Measurements from ENCODE around the gene NDNF. TPM values are rescaled to one million over a fixed set of nuclear protein-coding genes. Genes with fewer than 3 reads are reported as not detected.

NDNF gene
- total and polyA plus RNA-seq, 2 donors, result 22.2 to 24.5 TPM

DNA sequence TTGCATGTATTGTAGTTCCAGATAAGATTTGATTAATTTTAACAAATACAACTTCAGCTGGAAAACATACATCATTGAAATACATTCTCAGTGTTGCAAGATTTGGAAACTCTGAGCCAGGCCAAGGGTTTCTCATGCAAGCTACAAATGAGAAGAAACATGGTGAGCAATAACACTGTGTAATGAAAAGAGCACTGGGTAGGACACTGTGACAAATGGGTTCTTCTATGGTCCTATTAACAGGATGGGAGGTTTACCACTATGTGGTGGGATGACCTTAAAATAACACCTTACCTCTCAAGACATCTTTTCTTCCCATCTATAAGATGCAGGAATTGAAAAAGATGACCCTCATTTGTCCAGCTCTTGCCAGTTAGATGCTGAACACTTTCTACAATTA lies 19.6 kb upstream of the NDNF start:
- Histone ChIP-seq H3K27ac (ENCODE audit: low read depth) (no peak overlapping the region), H3K4me1 (ENCODE audit: insufficient read depth) (no peaks in the 10 kb centered on the region), H3K36me3 (ENCODE audit: insufficient read depth) (no peaks in the 10 kb centered on the region), H3K4me3 (ENCODE audit: low read depth, low read length) (no peak overlapping the region)
- DNase-seq (ENCODE audit: extremely low spot score), result no peak

DNA sequence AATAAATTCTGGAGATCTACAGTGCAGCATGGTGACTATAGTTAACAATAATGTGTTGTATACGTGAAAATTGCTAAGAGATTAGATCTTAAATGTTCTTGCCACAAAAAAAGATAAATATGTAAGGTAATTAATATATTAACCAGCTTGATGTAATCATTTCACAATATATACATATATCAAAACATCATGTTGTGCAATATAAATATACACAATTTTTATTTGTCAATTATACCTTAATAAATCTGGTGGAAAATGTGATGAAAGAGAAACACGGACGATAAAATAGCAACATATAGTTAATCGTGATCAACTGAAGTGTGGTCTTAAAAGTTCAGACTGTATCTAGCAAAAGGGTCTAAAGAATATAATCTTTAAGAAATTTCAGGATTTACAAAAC lies 16.5 kb upstream of the NDNF start:
- 83% methylated on average over 4 of the region's 4 CpGs for WGBS
- no peak for DNase-seq (ENCODE audit: extremely low spot score)
- no peaks in the 10 kb centered on the region for H3K36me3 ChIP-seq (ENCODE audit: insufficient read depth)
- no peak overlapping the region for H3K4me3 ChIP-seq (ENCODE audit: low read depth, low read length)
- H3K4me1 ChIP-seq (ENCODE audit: insufficient read depth), result no peaks in the 10 kb centered on the region
- H3K27ac ChIP-seq (ENCODE audit: low read depth), result no peak overlapping the region

DNA sequence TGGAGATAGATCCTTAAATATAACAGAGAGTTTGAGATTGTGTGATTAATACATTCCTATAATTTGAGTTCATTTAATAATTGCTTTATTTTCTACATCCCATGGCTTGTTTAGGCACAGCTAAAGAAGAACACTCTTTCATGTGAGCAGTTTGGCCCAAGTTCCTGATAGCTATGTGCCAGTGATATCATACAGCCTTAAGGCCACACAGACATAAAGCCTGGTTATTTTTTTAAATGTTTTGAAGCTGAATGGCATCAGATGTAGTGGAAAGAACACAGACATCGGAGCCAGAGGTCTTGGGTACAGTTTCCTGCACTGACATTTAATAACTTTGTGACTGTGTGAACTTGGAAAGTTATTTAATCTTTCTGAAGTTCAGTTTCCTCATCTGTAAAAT lies 7.0 kb upstream of the NDNF start:
- WGBS, result 79% methylated on average over 1 of the region's 1 CpG
- Histone ChIP-seq H3K27ac (ENCODE audit: low read depth) (no peak overlapping the region), H3K4me3 (ENCODE audit: low read depth, low read length) (no peak overlapping the region), H3K36me3 (ENCODE audit: insufficient read depth) (no peaks in the 10 kb centered on the region), H3K4me1 (ENCODE audit: insufficient read depth) (no peaks in the 10 kb centered on the region)
- no peak for DNase-seq (ENCODE audit: extremely low spot score)

DNA sequence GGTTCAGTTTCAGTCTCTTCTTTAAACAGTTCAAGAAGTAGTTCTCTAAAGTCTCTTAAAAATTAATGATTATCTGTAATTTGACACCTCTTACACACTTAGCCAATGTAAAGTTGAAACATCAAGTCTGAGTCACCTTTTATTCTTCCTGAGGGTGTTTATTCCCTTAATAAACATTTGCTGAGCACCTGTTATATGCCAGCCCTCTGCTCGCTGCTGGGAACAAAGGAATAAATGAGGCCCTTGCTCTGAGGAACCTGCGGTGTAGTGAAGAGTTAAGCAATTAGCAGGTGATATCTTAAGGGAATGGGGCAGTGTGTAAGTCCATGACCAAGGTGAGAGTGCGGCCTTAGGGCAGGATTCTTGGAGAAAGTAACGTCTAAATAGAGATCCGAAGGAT lies 5.2 kb upstream of the NDNF start:
- Histone ChIP-seq H3K4me1 (ENCODE audit: insufficient read depth) (no peaks in the 10 kb centered on the region), H3K27ac (ENCODE audit: low read depth) (no peak overlapping the region), H3K4me3 (ENCODE audit: low read depth, low read length) (no peak overlapping the region), H3K36me3 (ENCODE audit: insufficient read depth) (no peaks in the 10 kb centered on the region)
- no peak for DNase-seq (ENCODE audit: extremely low spot score)
- 81% methylated on average over 5 of the region's 5 CpGs for WGBS

DNA sequence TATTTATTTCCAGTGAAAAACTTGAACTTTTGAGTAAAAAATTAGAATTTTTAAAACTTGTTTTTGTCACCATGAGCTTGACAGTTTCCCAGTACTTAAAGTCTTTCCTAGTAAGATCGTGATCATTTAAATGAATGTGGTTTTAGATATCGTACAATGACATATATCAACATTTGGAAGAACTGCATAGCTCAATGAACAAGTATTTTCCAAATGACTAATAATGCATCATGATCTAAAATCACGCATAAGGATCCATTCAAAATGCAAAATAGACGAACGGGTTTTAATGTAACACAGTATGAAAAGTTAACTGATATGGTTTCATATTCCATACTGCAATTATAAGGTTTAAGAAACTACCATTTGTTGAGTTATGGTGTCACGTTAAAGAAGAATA lies 4.1 kb upstream of the NDNF start:
- no peak for DNase-seq (ENCODE audit: extremely low spot score)
- Histone ChIP-seq H3K4me1 (ENCODE audit: insufficient read depth) (no peaks in the 10 kb centered on the region), H3K36me3 (ENCODE audit: insufficient read depth) (no peaks in the 10 kb centered on the region), H3K27ac (ENCODE audit: low read depth) (no peak overlapping the region), H3K4me3 (ENCODE audit: low read depth, low read length) (no peak overlapping the region)
- 75% methylated on average over 6 of the region's 6 CpGs for WGBS

DNA sequence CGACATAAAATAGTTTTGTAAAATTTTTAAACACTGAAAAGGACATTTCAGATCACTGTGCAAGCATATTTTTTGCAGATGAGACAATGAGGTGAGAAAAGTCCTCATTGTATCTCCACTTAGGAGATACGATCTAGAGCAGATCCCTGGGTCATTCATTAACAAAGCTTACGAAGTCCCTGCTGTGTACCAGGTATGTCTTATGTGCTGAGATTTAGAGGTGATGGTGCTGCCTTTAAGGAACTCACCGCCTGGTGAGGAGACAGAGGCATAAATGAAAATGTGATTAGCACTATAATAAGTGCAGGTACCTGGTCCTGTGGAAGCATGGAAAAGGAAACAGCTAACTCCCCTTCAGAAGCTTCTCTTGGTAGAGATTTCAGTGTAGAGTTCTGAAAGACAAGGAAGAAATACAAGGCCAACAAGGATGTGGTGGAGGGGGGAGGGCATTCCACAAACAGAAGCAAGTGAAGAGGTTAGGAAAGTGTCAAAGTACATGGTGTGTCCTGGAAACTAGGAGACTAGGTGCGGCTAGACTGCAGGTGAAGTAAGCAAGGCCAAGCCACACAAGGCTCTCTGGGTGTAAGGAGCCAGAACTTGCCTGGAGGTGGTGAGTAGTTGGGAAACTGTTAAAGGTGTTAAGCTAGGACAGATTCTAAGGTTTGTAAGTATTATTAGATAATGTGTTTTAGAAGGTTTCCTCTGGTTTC lies 1.5 kb upstream of the NDNF start:
- H3K4me1 ChIP-seq (ENCODE audit: insufficient read depth), result no peaks in the 10 kb centered on the region
- no peak overlapping the region for H3K4me3 ChIP-seq (ENCODE audit: low read depth, low read length)
- no peaks in the 10 kb centered on the region for H3K36me3 ChIP-seq (ENCODE audit: insufficient read depth)
- whole genome bisulfite sequencing, result 72% methylated on average over 5 of the region's 5 CpGs
- DNase-seq (ENCODE audit: extremely low spot score), result no peak
- no peak overlapping the region for H3K27ac ChIP-seq (ENCODE audit: low read depth)

DNA sequence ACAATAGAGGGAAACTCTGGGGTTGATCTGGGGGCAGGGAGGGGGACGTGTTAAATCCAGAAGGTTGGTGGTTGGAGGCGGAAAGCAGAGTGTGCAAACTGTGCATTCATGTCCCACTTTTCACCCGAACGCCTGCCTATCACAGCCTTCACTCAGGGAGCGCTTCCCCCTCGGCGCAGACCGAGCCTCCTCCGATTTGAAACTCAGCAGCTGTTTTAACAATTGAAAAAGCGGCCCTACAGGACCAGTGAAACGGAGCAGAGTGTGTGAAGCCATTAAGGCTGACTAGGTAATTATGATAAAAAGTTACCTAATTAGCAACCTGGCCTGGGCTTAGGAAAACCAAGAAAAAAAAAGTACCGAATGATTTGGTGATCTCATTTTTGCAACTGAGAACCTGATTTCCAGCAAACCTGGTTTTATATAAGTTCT lies 685 bp upstream of the NDNF start:
- H3K4me3 ChIP-seq (ENCODE audit: low read depth, low read length), result peak overlapping the region; percentile 76
- no peaks in the 10 kb centered on the region for H3K4me1 ChIP-seq (ENCODE audit: insufficient read depth)
- no peaks in the 10 kb centered on the region for H3K36me3 ChIP-seq (ENCODE audit: insufficient read depth)
- 9% methylated on average over 12 of the region's 12 CpGs for WGBS
- H3K27ac ChIP-seq (ENCODE audit: low read depth), result peak overlapping the region; percentile 53
- no peak for DNase-seq (ENCODE audit: extremely low spot score)

DNA sequence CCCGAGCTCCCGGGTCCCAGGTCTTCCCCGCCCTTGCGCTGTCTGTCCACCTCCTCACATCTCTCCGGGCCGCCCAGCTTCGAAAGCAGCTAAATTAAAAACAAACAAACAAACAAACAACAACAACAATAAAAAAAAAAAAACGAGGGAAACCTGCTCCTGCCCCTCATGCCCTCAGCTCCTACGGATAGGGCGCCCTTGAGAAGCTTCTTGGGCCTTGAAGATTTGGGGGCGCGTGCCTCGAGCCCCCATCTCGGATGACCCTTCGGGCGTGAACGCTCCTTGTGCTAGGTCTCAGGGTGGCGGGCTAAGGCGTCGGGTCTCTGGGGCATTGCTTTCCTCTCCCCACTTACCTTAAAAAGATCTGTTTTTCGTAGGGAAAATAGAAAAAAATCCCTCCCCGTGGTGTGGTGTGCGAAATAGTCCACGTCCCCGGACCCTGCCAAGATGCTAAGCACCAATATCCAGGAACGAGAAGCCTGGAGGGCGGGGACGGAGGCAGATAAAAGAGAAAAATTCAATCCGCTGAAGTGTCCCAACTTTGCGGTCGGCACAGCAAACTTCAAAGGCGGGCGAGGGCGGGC lies 603 bp downstream of the NDNF start:
- H3K4me1 ChIP-seq (ENCODE audit: insufficient read depth), result no peaks in the 10 kb centered on the region
- H3K27ac ChIP-seq (ENCODE audit: low read depth), result peak overlapping the region; percentile 40
- 1% methylated on average over 34 of the region's 34 CpGs for WGBS
- no peaks in the 10 kb centered on the region for H3K36me3 ChIP-seq (ENCODE audit: insufficient read depth)
- no peak for DNase-seq (ENCODE audit: extremely low spot score)
- peak overlapping the region; percentile 76 for H3K4me3 ChIP-seq (ENCODE audit: low read depth, low read length)

DNA sequence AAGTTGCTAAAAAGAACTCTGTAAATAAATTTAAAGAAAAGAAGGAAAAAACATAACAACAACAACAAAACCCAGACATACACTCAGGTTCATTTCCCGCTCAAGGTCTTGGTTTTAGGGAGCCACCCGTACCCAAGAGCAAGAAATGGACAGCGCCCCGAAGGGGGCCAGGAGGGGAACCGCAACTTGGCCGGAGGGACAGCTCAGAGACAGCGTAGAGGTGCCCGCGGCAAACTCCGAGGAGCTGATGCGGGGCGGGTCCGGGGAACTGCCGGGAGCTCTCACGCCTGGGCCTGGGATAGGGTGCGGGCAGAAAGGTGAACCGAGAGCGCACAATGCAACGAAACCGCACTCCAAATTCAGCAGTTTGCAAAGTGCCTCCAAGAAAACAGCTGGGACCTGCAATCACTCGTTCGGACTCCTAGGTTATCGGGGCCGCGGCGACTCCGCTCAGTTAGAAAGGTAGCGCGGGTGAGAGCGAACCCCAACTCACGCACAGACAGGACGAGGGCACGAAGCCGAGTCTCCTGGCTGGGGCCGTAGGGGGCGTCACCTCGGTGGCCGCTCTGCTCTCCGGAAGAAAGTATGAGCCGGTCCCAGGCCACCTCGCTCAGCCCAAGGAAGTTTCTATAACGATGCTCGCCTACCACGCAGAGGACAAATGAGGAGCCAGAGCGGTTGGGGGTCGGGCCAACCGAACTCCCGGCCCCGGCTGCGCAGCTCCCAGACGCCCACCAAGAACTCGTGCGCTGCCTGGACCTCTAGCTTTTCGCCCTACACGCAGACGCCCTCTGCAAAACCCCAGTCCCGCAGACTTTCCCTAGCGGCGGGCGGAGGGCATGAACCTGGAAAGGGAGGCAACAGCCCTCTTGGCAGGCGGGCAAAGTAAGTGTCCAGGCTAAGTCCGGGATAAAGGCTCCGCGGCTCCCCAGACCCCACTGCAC lies 1.4 kb downstream of the NDNF start:
- Histone ChIP-seq H3K4me3 (ENCODE audit: low read depth, low read length) (peak overlapping the region; percentile 76), H3K4me1 (ENCODE audit: insufficient read depth) (no peaks in the 10 kb centered on the region), H3K36me3 (ENCODE audit: insufficient read depth) (no peaks in the 10 kb centered on the region), H3K27ac (ENCODE audit: low read depth) (peak overlapping the region; percentile 14)
- 3% methylated on average over 64 of the region's 64 CpGs for WGBS
- DNase-seq (ENCODE audit: extremely low spot score), result no peak

DNA sequence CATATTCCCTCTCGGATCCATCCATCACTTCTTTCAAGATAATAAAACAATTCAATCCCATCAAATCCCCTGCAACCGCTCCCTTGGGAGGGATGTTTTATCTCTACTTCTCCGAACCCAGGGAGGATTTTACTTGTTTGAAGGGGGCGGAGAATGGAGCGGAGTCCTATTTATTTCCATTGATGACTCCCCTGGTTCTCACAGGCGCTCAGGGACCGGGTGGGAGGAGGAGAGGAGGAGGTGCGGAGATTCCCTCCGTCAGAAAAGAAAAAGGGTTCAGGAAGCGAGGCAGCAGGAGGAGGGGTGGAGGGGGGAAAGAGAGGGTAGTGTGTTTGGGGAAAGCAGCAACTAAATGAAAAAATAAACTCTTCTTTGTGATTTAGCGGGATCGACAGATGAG lies 2.1 kb downstream of the NDNF start:
- DNase-seq (ENCODE audit: extremely low spot score), result no peak

DNA sequence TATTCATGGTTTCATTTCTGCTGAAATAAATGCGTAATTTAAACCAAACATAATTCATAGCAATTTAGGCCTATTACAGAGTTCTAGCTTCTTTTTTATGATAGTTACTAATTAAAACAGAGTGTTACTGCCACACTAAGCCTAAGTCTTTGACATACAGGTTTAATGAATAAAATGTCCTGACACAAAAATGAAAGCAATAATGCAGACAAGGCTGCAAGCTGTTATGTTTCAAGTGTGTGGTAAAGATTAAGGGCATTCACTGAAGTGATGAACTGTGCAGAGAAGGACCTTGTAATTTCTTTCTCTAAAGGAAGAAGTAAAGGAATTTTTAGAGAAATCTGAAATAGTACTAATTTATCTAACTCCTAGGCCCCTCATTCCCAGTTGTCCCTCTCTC lies 2.9 kb downstream of the NDNF start:
- no peak for DNase-seq (ENCODE audit: extremely low spot score)
- WGBS, result 75% methylated on average over 1 of the region's 1 CpG
- Histone ChIP-seq H3K27ac (ENCODE audit: low read depth) (no peak overlapping the region), H3K4me3 (ENCODE audit: low read depth, low read length) (peak overlapping the region; percentile 20), H3K4me1 (ENCODE audit: insufficient read depth) (no peaks in the 10 kb centered on the region), H3K36me3 (ENCODE audit: insufficient read depth) (no peaks in the 10 kb centered on the region)

More for the DNA sequence above, 2.1 kb downstream of the NDNF start:
- Histone ChIP-seq H3K27ac (ENCODE audit: low read depth) (no peak overlapping the region), H3K4me3 (ENCODE audit: low read depth, low read length) (peak overlapping the region; percentile 76), H3K36me3 (ENCODE audit: insufficient read depth) (no peaks in the 10 kb centered on the region), H3K4me1 (ENCODE audit: insufficient read depth) (no peaks in the 10 kb centered on the region)
- 48% methylated on average over 12 of the region's 12 CpGs for WGBS

DNA sequence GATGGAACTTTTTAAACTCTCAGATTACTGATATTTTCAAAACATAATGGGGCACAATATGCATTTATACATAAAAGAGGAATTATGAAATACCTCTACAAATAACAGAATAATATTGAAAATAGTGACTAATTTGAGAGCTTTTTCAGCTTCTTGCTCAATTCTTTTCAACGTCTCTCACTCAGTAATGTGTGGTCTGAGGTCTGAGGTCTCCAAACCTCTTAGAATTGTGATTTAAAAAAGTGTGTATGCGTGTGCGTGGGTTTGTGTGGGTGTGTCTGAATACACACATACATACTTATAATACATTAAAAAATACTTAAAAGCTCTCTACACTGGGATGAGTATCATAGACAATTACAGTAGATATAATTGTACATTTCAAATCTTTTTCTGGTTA lies 7.9 kb downstream of the NDNF start:
- Histone ChIP-seq H3K27ac (ENCODE audit: low read depth) (no peak overlapping the region), H3K4me1 (ENCODE audit: insufficient read depth) (no peaks in the 10 kb centered on the region), H3K36me3 (ENCODE audit: insufficient read depth) (no peaks in the 10 kb centered on the region), H3K4me3 (ENCODE audit: low read depth, low read length) (no peak overlapping the region)
- no peak for DNase-seq (ENCODE audit: extremely low spot score)
- 85% methylated on average over 3 of the region's 3 CpGs for WGBS

DNA sequence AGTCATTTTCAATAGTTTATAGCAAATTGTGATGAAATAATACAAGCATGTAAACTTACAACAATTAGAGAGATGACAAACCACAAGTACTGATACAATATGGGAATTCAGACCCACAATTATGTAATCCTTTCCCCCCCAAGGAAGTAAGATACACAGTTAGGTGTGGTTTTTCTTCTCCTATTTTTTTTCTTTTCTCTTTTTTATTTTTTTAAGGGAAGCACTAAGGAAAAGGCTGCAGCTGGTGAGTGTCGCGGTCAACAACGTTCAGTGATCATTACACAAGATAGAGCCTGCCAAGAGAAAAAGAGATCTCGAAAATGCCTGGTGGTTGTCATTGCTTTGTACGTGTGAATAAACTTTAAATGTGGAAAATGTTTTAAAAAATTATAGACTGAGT lies 9.8 kb downstream of the NDNF start:
- H3K27ac ChIP-seq (ENCODE audit: low read depth), result peak overlapping the region; percentile 23
- DNase-seq (ENCODE audit: extremely low spot score), result no peak
- no peak overlapping the region for H3K4me3 ChIP-seq (ENCODE audit: low read depth, low read length)
- no peaks in the 10 kb centered on the region for H3K4me1 ChIP-seq (ENCODE audit: insufficient read depth)
- no peaks in the 10 kb centered on the region for H3K36me3 ChIP-seq (ENCODE audit: insufficient read depth)
- WGBS, result 13% methylated on average over 5 of the region's 5 CpGs

DNA sequence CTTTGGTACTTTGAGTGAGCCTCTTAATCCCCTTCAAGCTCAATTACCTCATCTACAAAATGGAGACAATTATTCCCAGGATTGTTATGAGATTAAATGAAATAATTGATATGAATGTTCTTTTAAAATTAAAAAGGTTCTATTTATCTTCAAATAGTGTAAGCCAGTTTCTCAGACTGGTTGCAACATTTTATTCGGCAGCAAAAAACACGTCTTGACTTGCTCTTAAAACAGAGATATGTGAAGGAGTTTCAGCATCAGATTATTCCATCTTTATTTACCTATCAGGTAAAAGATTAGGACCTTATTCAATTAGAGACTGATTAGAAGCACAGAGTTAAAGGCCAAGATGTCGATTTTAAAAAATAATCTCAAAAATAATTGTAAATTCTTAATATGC lies 10.5 kb downstream of the NDNF start:
- Histone ChIP-seq H3K36me3 (ENCODE audit: insufficient read depth) (no peaks in the 10 kb centered on the region), H3K4me3 (ENCODE audit: low read depth, low read length) (no peak overlapping the region), H3K4me1 (ENCODE audit: insufficient read depth) (no peaks in the 10 kb centered on the region), H3K27ac (ENCODE audit: low read depth) (no peak overlapping the region)
- WGBS, result 60% methylated on average over 3 of the region's 3 CpGs
- DNase-seq (ENCODE audit: extremely low spot score), result no peak

Data from urinary bladder (tissue), 4 donors.